ENCODE results near the gene SLC9A7. TPM values are rescaled to one million over a fixed set of nuclear protein-coding genes. Genes with fewer than 3 reads are reported as not detected.

Gene SLC9A7
- total RNA-seq, 2 donors from 2014 or later, result 6.5 to 7.5 TPM

DNA sequence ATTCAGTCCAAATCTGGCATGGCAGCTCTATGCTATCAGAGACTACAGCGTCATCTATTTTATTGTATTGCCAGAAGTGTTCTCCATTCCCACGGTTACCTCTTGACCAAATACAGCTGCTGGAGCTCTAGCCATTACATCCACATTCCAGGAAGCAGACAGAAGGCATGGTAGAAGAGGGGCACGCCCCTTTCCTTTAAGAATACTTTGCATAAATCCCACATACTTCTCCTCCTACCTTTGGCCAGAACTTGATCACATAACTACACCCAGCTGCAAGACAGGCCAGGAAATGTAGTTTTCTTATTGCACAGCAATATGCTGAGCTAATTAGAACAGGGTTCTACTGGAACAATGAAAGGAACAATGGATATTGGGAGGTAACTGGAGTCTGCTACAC lies 14.9 kb downstream of the SLC9A7 start:
- no peaks in the 10 kb centered on the region for H3K27me3 ChIP-seq
- H3K27ac ChIP-seq, result no peak overlapping the region
- no peaks in the 10 kb centered on the region for H3K4me1 ChIP-seq
- no peak for TF ChIP-seq CTCF (IDR thresholded peaks at IDR 0.05)
- H3K9me3 ChIP-seq, result peaks cover 0 to 13% of the 10 kb centered on the region in 2 donors
- H3K36me3 ChIP-seq, result no peaks in the 10 kb centered on the region
- DNase-seq (ENCODE audit: low spot score), result no peak
- no peak overlapping the region for H3K4me3 ChIP-seq

- H3K27me3 ChIP-seq, result no peaks in the 10 kb centered on the region
- DNase-seq (ENCODE audit: low spot score), result no peak
- no peak overlapping the region for H3K27ac ChIP-seq
- no peaks in the 10 kb centered on the region for H3K36me3 ChIP-seq
- peaks cover 0 to 13% of the 10 kb centered on the region in 2 donors for H3K9me3 ChIP-seq
- TF ChIP-seq CTCF (IDR thresholded peaks at IDR 0.05), result no peak
- H3K4me1 ChIP-seq, result no peaks in the 10 kb centered on the region
- H3K4me3 ChIP-seq, result no peak overlapping the region
These were observed 15.9 kb downstream of the SLC9A7 start for GRCh38 chrX:46743046-46743445.

DNA sequence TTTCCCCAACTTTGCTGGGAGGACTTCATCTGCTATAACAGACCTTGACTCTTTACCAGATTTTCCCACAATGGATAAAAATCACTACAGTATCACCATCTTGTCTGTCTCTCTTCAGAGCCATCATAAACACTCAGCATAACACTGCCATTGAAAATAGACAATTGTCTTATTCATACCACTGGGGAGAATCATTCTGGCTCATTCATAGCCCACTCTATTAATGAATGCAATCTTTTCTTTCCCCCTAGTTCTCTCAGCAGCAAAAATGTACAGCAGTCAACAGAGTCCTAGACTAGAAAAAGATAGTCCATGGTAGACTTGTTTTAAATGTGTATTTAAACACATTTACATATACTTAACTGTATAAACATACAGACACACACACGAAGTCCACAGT lies 19.2 kb downstream of the SLC9A7 start:
- no peak overlapping the region for H3K27ac ChIP-seq
- no peaks in the 10 kb centered on the region for H3K4me1 ChIP-seq
- DNase-seq (ENCODE audit: low spot score), result no peak
- no peaks in the 10 kb centered on the region for H3K27me3 ChIP-seq
- no peak overlapping the region for H3K4me3 ChIP-seq
- no peaks in the 10 kb centered on the region for H3K36me3 ChIP-seq
- no peak for TF ChIP-seq CTCF (IDR thresholded peaks at IDR 0.05)
- peaks cover 0 to 36% of the 10 kb centered on the region in 2 donors for H3K9me3 ChIP-seq

- no peaks in the 10 kb centered on the region for H3K4me1 ChIP-seq
- H3K27me3 ChIP-seq, result no peaks in the 10 kb centered on the region
- peaks cover 0 to 39% of the 10 kb centered on the region in 2 donors for H3K9me3 ChIP-seq
- no peak overlapping the region for H3K4me3 ChIP-seq
- H3K27ac ChIP-seq, result no peak overlapping the region
- DNase-seq (ENCODE audit: low spot score), result no peak
- no peaks in the 10 kb centered on the region for H3K36me3 ChIP-seq
- no peak for TF ChIP-seq CTCF (IDR thresholded peaks at IDR 0.05)
These were observed 21.5 kb downstream of the SLC9A7 start for GRCh38 chrX:46737462-46737861.

- Histone ChIP-seq H3K36me3 (no peaks in the 10 kb centered on the region), H3K4me1 (no peaks in the 10 kb centered on the region), H3K9me3 (peaks cover 0 to 39% of the 10 kb centered on the region in 2 donors), H3K27me3 (no peaks in the 10 kb centered on the region), H3K4me3 (no peak overlapping the region), H3K27ac (no peak overlapping the region)
- no peak for DNase-seq (ENCODE audit: low spot score)
- no peak for TF ChIP-seq CTCF (IDR thresholded peaks at IDR 0.05)
These were observed 21.9 kb downstream of the SLC9A7 start for GRCh38 chrX:46737041-46737440.

GRCh38 chrX:46735622-46736021 lies 23.3 kb downstream of the SLC9A7 start:
- Histone ChIP-seq H3K9me3 (peaks cover 0 to 35% of the 10 kb centered on the region in 2 donors), H3K27ac (no peak overlapping the region), H3K36me3 (no peaks in the 10 kb centered on the region), H3K27me3 (no peaks in the 10 kb centered on the region), H3K4me3 (no peak overlapping the region), H3K4me1 (no peaks in the 10 kb centered on the region)
- TF ChIP-seq CTCF (IDR thresholded peaks at IDR 0.05), result no peak
- DNase-seq (ENCODE audit: low spot score), result no peak
